NB4 (cell line): Measurements from ENCODE around the gene GRK6.

Experiments used
- MYC ChIP-seq: IDR thresholded peaks from 2 replicates; pipeline ENCODE4 v1.6.1; 2011; ENCODE audit warnings: low read depth, low read length
- POLR2A ChIP-seq: IDR thresholded peaks from 2 replicates; pipeline ENCODE4 v1.6.1; 2011; ENCODE audit warnings: mild to moderate bottlenecking; ENCODE audit not compliant: insufficient read length; ENCODE audit errors: extremely low read depth

GRCh38 chr5:177405312-177405711 lies 21.2 kb upstream of the GRK6 start:
- TF ChIP-seq MYC: no peak
- TF ChIP-seq POLR2A: no peak
